Umbilical cord (tissue), 1 donor: ENCODE data around the gene CDHR3. TPM values are rescaled to one million over a fixed set of nuclear protein-coding genes. Genes with fewer than 3 reads are reported as not detected.

Experiments
- total RNA-seq: library from RNA; depleted of rRNA; stranded (reverse); fragments of >200 nt; gene quantifications from one replicate; pipeline ENCODE4 v1.2.3, GENCODE V29; 2014; ENCODE audit warnings: low replicate concordance; ENCODE audit not compliant: insufficient read depth

The CDHR3 gene
- total RNA-seq, 1 donor from 2014 or later: 1.7 TPM

Other genes starting within 250 kb of the CDHR3 start
- gene ATXN7L1, start 86.7 kb upstream of the CDHR3 start, total RNA-seq: 4.8 TPM
- gene SYPL1, start 149.0 kb downstream of the CDHR3 start, total RNA-seq: 47.2 TPM